Testis (tissue), 2 donors: ENCODE measurements around the gene KREMEN2.

Source experiments
- POLR2A ChIP-seq: fragments of 450-650 bp; IDR thresholded peaks from one replicate; pipeline ENCODE4 v1.6.1; 2017; ENCODE audit warnings: antibody characterized with exemption, mild to moderate bottlenecking, moderate library complexity
- TF ChIP-seq, protein P1 (sequence below), 3 experiments: fragments of 450-650 bp in 2 of 3; fragments of 200-600 bp in 1 of 3; sonication (generic) in 1 of 3; IDR thresholded peaks; one replicate each; pipeline ENCODE4 v1.5.1; 2016 to 2019; ENCODE audit warnings: antibody characterized with exemption in 3 of 3, mild to moderate bottlenecking in 2 of 3, moderate library complexity in 1 of 3

- TF ChIP-seq, protein P1, sequence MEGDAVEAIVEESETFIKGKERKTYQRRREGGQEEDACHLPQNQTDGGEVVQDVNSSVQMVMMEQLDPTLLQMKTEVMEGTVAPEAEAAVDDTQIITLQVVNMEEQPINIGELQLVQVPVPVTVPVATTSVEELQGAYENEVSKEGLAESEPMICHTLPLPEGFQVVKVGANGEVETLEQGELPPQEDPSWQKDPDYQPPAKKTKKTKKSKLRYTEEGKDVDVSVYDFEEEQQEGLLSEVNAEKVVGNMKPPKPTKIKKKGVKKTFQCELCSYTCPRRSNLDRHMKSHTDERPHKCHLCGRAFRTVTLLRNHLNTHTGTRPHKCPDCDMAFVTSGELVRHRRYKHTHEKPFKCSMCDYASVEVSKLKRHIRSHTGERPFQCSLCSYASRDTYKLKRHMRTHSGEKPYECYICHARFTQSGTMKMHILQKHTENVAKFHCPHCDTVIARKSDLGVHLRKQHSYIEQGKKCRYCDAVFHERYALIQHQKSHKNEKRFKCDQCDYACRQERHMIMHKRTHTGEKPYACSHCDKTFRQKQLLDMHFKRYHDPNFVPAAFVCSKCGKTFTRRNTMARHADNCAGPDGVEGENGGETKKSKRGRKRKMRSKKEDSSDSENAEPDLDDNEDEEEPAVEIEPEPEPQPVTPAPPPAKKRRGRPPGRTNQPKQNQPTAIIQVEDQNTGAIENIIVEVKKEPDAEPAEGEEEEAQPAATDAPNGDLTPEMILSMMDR (IDR thresholded peaks at IDR 0.05), result no peak
- no peak for TF ChIP-seq POLR2A
Measured at GRCh38 chr16:3017344-3017743, 53.3 kb downstream of the KREMEN2 start.
